Keratinocyte (primary cell): Measurements from ENCODE around the gene SMURF2. TPM values are rescaled to one million over a fixed set of nuclear protein-coding genes. Genes with fewer than 3 reads are reported as not detected.

Experiments
- DNase-seq: peaks from one replicate; pipeline ENCODE4 v3.0.0-alpha.2; 2011; ENCODE audit warnings: low read depth, missing footprints, low spot score
- FAIRE-seq: peaks from 2 replicates; lab custom pipeline; 2011; peaks lifted over from hg19 to GRCh38; lab: Jason Lieb, UNC
- H2AFZ ChIP-seq: 2 replicates; pipeline ENCODE4 v1.6.0; 2012; ENCODE audit warnings: low read length, control low read depth, inconsistent platforms; ENCODE audit not compliant: control insufficient read depth
- H3K27ac ChIP-seq: 2 replicates; pipeline ENCODE4 v1.5.1; 2011; ENCODE audit warnings: low read length; ENCODE audit not compliant: control insufficient read depth, insufficient read depth
- H3K27me3 ChIP-seq: 3 replicates; pipeline ENCODE4 v1.6.0; 2011; ENCODE audit warnings: low read length; ENCODE audit not compliant: control insufficient read depth, insufficient read depth; ENCODE audit errors: extremely low read depth
- H3K36me3 ChIP-seq, 2 experiments: 2 replicates in 1 of 2; 3 replicates in 1 of 2; pipeline ENCODE4 v1.5.1; 2011; ENCODE audit warnings: low read length in 2 of 2, mild to moderate bottlenecking in 1 of 2; ENCODE audit not compliant: control insufficient read depth in 2 of 2, insufficient read depth in 2 of 2; ENCODE audit errors: extremely low read depth in 1 of 2
- H3K4me1 ChIP-seq: 3 replicates; pipeline ENCODE4 v1.5.1; 2011; ENCODE audit warnings: low read length; ENCODE audit not compliant: control insufficient read depth, insufficient read depth; ENCODE audit errors: extremely low read depth
- H3K4me2 ChIP-seq: 3 replicates; pipeline ENCODE4 v1.6.0; 2011; ENCODE audit warnings: low read depth, low read length; ENCODE audit not compliant: control insufficient read depth, insufficient read depth; ENCODE audit errors: extremely low read depth
- H3K4me3 ChIP-seq, 3 experiments: fragments of 200-600 bp in 1 of 3; sonication (generic) in 1 of 3; 2 replicates in 2 of 3; 3 replicates in 1 of 3; pipeline ENCODE4 v1.5.1; 2011 to 2016; ENCODE audit warnings: low read length in 3 of 3, mild to moderate bottlenecking in 3 of 3, control low read depth in 2 of 3, inconsistent platforms in 1 of 3, low read depth in 1 of 3, mixed read lengths in 1 of 3, mixed run types in 1 of 3, moderate library complexity in 1 of 3; ENCODE audit not compliant: control insufficient read depth in 2 of 3, insufficient read depth in 2 of 3; ENCODE audit errors: extremely low read depth in 1 of 3
- H3K79me2 ChIP-seq: 2 replicates; pipeline ENCODE4 v1.6.0; 2012; ENCODE audit warnings: low read length; ENCODE audit not compliant: control insufficient read depth, insufficient read depth
- H3K9ac ChIP-seq: 3 replicates; pipeline ENCODE4 v1.6.0; 2011; ENCODE audit warnings: low read length; ENCODE audit not compliant: control insufficient read depth, insufficient read depth; ENCODE audit errors: extremely low read depth
- H3K9me1 ChIP-seq: 3 replicates; pipeline ENCODE4 v1.6.0; 2011; ENCODE audit warnings: low read length; ENCODE audit not compliant: control insufficient read depth, insufficient read depth; ENCODE audit errors: extremely low read depth
- H3K9me3 ChIP-seq: 2 replicates; pipeline ENCODE4 v1.5.1; 2012; ENCODE audit warnings: low read depth, low read length; ENCODE audit not compliant: control insufficient read depth
- H4K20me1 ChIP-seq: 3 replicates; pipeline ENCODE4 v1.6.0; 2011; ENCODE audit warnings: low read length; ENCODE audit not compliant: control insufficient read depth, insufficient read depth; ENCODE audit errors: extremely low read depth
- CTCF ChIP-seq, 3 experiments: IDR thresholded peaks in 1 of 3; conservative IDR thresholded peaks in 1 of 3; optimal IDR thresholded peaks in 1 of 3; 2 replicates in 2 of 3; 3 replicates in 1 of 3; pipeline versions ENCODE3 to v1.5.1; 2011; ENCODE audit warnings: low read length in 3 of 3, mild to moderate bottlenecking in 3 of 3, moderate library complexity in 2 of 3, control low read depth in 1 of 3, inconsistent platforms in 1 of 3; ENCODE audit not compliant: insufficient read depth in 2 of 3; ENCODE audit errors: extremely low read depth in 1 of 3
- EZH2 ChIP-seq: IDR thresholded peaks from one replicate; pipeline ENCODE4 v1.6.1; 2012; ENCODE audit warnings: inconsistent platforms, mild to moderate bottlenecking, low read length, moderate library complexity
- dilution Hi-C: fragments of 300-500 bp; cut with MboI; formaldehyde crosslinking; loops from one replicate; pipeline ENCODE4 v1.7.0; 2020; ENCODE audit warnings: low sequenced_read_pairs; ENCODE audit not compliant: extremely low pct_ligation_motif_present
- polyA plus RNA-seq, 5 experiments: library from polyadenylated mRNA; depleted of rRNA in 3 of 5; stranded (reverse) in 3 of 5; stranded (forward) in 1 of 5; unstranded in 1 of 5; fragments of >200 nt; gene quantifications; 1 replicate in 1 of 5; 2 replicates in 3 of 5; 3 replicates in 1 of 5; pipeline versions ENCODE4 v1.2.1 to v1.2.3, GENCODE V29; 2011 to 2012; ENCODE audit warnings: missing spikeins in 2 of 5, low read depth in 1 of 5, low replicate concordance in 1 of 5
- small RNA-seq, 3 experiments: library from RNA; depleted of rRNA; stranded (forward); fragments of <200 nt; gene quantifications; one replicate each; pipeline ENCODE3, GENCODE V24; 2012; ENCODE audit warnings: low read depth in 3 of 3, low replicate concordance in 1 of 3; ENCODE audit not compliant: insufficient read length in 3 of 3

The SMURF2 gene
- polyA plus RNA-seq, 1 donor (not counting 4 experiments of a cell fraction or from before 2014, with no cell fraction given) = 128 TPM

GRCh38 chr17:64496348-64496785 is 165.7 kb downstream of the SMURF2 start:
- Histone ChIP-seq H3K27ac (peak overlapping the region; percentile 84), H3K4me2 (peak overlapping the region; percentile 81), H3K9me3 (no peaks in the 10 kb centered on the region), H3K4me3 (peak overlapping the region; percentile 56 to 71 (median 59)), H3K9ac (peak overlapping the region; percentile 82), H3K79me2 (peaks cover 46% of the 10 kb centered on the region), H3K27me3 (no peaks in the 10 kb centered on the region), H3K9me1 (no peaks in the 10 kb centered on the region), H4K20me1 (peaks cover 7% of the 10 kb centered on the region), H3K36me3 (peaks cover 7 to 29% of the 10 kb centered on the region in 2 experiments), H3K4me1 (peaks cover 56% of the 10 kb centered on the region), H2AFZ (peak overlapping the region; percentile 94)
- FAIRE-seq (no peak), DNase-seq (no peak)
- dilution Hi-C loops = no loop called here
- TF ChIP-seq CTCF (optimal IDR thresholded peaks at IDR 0.05 in 1 of 3, IDR thresholded peaks at IDR 0.05 in 1 of 3, conservative IDR thresholded peaks at IDR 0.05 in 1 of 3; ENCODE audit: extremely low read depth in 1 of 3, insufficient read depth in 2 of 3, low read length in 3 of 3) (no peak), EZH2 (no peak)

Small RNAs within 50 kb of the gene (small RNA-seq; reads per million reads assigned to genes)
- gene AC009994.1 = 0 reads per million in 3 experiments

Other genes starting within 250 kb of the SMURF2 start
- not detected in 3 replicates for gene MILR1, start 213.2 kb downstream of the SMURF2 start, polyA plus RNA-seq
- gene POLG2, start 165.3 kb downstream of the SMURF2 start, polyA plus RNA-seq = 7.9 to 14.0 TPM (median 8.5 TPM) in 3 replicates
- gene DDX5, start 156.0 kb downstream of the SMURF2 start, polyA plus RNA-seq = 470 to 793 TPM (median 689 TPM) in 3 replicates
- gene CEP95, start 155.3 kb downstream of the SMURF2 start, polyA plus RNA-seq = 13.1 to 31.6 TPM (median 25.2 TPM) in 3 replicates